Endometrium (tissue), 2 donors: Measurements from ENCODE around the gene TOP1.

Experiments used
- FAIRE-seq: peaks from 2 replicates; lab custom pipeline; 2012; peaks lifted over from hg19 to GRCh38; lab: Jason Lieb, UNC
- donor health status: control.
- donor health status: control.

The TOP1 gene

GRCh38 chr20:41168281-41169161 is 139.9 kb downstream of the TOP1 start:
- no peak for FAIRE-seq

DNA sequence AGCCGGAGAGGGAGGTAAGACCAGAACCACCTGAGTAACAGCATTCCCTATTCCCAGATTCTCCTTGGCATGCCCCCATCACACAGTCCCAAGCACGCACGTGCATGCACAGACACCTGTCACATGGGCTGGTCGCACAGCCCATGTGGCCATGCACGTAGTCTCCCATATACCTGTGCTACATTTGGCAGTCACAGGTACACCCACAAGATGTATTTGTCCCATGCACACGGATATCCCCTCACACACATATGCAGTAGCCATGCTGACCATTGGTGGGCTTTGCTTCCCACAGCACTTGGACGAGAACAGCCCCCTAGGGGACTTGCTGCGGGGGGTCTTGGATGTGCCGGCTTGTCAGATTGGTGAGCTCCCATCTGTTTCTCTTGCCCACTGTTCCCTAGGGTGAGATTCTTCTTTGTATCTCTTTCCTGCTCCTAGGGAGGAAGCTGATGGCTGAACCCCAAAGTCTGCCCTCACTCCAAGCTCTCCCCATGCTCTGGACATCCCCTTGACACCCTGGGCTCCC is 140.6 kb downstream of the TOP1 start:
- FAIRE-seq, result no peak

- no peak for FAIRE-seq
These were observed 141.2 kb downstream of the TOP1 start for GRCh38 chr20:41169791-41170351.

- no peak for FAIRE-seq
These were observed 141.9 kb downstream of the TOP1 start for GRCh38 chr20:41170386-41171105.

- no peak for FAIRE-seq
These were observed 143.2 kb downstream of the TOP1 start for GRCh38 chr20:41171736-41172295.

DNA sequence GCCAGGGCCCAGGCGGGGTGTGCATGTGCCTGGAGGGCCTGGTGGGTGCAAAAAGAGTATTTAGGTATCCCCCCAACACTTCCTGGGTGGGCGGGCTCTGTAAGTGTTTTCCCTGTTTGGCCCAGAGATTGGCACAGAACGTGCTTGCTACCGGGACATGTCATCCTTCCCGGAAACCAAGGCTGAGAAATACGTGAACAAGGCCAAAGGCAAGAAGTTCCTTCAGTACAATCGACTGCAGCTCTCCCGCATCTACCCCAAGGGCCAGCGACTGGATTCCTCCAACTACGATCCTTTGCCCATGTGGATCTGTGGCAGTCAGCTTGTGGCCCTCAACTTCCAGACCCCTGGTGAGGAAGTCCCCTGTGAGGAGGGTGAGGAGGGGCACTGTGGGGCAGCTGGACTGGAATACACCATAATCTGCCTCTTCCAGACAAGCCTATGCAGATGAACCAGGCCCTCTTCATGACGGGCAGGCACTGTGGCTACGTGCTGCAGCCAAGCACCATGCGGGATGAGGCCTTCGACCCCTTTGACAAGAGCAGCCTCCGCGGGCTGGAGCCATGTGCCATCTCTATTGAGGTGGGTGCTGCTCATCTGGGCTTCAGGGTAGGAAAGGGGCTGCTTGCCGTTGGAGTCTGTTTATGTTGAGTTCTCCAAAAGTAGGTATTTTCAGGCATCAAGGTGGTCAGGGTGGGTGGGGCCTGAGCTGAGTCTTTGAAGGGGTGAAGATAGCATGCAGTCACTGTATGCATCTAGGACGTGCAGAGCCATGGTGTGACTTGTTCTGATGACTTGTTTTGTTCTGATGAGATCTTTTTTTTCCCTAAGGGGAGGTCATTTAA is 143.9 kb downstream of the TOP1 start:
- no peak for FAIRE-seq

GRCh38 chr20:41173161-41173721 is 144.6 kb downstream of the TOP1 start:
- no peak for FAIRE-seq

GRCh38 chr20:41173791-41174341 is 145.2 kb downstream of the TOP1 start:
- FAIRE-seq, result no peak
